ENCODE data around the gene TCEA2. TPM values are rescaled to one million over a fixed set of nuclear protein-coding genes. Genes with fewer than 3 reads are reported as not detected.

The TCEA2 gene
- 40.6 and 41.7 TPM in 2 replicates for total RNA-seq (2014; rRNA removed; shearing (Covaris generic))

DNA sequence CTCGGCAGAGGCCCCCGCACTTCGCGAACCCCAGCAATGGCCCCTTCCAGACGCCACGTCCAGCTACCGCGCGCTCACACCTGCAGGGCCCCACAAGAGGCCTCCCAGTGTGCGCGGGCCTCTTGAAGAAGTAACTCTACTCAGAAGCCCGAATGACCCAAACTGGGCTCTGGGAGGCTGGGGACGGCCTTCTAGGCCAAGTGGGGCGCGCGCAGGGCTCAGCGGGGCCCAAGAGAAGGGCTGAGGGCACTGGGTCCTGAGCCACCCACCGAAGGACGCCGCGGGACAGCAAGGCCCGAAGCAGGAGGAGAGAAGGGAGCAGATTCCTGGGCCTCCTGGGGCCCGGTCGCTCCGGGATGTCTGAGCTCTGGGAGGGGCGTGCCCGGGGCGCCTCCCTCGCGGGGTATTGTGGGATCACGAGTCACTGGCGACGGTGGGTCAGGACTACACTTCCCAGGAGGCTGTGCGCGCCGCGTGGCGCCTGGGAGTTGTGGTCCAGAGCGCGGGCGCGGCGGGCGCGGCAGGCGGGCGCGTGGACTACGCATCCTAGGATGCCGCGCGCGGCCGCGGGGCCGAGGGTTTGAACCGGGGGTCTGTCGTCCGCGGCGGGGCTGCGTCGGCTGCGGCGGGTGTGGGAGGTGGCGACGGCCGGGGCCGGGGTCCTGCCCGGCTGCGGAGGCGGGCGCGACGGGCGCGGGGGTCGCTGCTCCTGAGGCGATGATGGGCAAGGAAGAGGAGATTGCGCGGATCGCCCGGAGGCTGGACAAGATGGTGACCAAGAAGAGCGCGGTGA is at the start of gene TCEA2:
TSS of gene TCEA2 (plus strand) at position 603 of the 793 bp plus-strand sequence. CDS start at position 718, 115 bp downstream.
- DNase-seq (ENCODE audit: low spot score): peak; percentile 93

DNA sequence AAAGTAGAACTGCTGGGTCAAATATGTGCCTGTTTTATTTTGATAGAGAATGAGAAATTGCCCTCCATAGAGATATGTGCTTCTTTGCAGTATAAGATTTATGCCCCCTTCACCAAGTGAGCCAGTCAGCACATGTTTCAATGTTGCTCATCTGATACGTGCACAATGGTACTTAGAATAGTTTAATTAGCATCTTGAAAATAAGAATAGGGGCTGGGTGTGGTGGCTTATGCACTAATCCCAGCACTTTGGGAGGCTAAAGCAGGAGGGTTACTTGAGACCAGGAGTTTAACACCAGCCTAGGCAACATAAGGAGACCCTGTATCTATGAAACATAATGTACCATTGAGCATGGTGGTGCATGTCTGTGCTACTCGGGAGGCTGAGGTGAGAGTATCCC is 47.4 kb upstream of the TCEA2 start:
- no peak for DNase-seq (ENCODE audit: low spot score)

DNA sequence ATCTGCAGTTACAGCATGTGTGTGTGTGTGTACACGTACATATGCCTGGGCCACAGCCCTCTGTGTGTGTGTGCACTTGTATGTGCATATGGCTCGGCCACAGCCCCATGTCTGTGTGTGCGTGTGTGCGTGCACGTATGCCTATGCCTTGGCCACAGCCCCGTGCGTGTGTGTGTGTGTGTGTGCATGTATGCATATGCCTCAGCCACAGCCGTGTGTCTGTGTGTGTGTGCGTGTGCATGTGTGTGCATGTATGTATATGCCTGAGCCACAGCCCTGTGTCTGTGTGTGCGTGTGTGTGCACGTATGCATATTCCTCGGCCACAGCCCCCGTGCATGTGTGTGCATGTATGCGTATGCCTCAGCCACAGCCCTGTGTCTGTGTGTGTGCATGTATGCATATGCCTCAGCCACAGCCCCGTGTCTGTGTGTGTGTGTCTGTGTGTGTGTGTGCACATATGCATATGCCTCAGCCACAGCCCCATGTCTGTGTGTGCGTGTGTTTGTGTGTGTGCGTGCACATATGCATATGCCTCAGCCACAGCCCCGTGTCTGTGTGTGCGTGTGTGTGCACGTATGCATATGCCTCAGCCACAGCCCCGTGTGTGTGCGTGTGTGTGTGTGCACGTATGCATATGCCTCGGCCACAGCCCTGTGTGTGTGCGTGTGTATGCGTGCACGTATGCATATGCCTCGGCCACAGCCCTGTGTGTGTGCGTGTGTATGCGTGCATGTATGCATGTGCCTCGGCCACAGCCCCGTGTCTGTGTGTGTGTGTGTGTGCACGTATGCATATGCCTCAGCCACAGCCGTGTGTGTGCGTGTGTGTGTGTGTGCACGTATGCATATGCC is 41.6 kb upstream of the TCEA2 start:
- no peak for DNase-seq (ENCODE audit: low spot score)

DNA sequence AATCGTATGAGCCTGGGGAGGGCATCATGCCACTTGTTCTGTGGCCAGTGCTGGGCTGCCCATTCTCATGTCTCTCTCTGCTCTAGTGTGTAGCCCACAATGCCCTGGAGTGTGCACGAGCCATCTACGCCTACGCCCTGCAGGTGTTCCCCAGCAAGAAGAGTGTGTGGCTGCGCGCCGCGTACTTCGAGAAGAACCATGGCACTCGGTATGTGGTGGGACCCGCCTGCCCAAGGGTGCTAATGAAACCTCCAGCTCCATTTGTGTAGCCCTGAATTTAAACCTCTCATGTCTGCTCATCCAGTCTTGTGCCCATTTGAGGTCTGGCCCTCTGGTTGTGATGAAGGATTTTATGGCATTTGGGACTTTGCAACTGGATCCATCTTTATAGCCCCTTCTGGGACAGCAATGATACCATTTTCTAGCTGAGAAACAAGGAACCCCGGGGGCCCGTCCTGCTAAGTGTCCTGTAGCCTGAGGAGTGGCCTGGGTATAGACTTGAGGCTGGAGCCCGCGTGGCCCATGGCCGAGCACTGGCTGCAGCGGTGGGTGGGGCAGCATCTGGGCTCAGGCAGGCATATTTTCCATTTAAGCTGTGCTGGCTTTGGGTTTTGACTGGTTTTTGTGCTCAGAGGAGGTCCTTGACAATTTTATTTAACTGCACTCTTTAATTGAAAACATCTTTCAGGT is 40.2 kb upstream of the TCEA2 start:
- no peak for DNase-seq (ENCODE audit: low spot score)

DNA sequence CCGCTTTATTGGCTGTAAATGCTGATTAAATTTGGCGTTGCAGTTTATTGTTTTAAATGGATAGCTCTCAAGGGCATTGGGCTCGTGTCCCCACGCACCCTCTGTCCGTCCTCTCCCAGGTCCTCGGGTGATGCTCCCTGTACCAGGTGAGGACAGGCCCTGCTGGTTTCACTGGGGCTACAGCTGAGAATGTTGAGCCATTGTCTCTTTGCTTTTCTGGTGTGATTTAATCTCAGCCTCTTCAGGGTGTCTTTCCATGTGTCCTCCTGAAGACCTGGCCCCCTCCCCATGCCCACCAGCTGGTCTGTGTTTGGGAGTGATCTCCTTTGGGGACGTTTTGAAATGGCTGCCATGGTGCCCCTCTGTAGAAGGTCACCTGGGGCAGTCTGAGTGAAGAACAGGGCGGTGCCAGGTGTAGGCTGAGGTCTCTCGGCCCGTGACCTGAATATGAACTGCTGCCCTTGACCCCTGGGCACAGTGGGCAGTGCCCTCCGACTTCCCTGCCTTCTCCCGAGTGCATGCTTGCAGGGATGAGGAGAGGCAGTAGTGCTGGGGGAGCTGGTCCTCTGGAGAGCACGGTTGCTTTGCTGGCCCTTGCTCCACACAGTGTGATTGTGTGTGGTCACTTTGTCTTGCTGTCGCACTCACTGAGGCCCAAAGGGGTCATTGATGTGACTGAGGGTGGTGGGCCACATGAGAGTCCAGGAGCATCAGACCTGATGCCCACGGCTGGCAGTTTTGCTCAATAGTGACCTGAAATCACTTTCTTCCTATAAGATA is 39.4 kb upstream of the TCEA2 start:
- DNase-seq (ENCODE audit: low spot score): no peak

DNA sequence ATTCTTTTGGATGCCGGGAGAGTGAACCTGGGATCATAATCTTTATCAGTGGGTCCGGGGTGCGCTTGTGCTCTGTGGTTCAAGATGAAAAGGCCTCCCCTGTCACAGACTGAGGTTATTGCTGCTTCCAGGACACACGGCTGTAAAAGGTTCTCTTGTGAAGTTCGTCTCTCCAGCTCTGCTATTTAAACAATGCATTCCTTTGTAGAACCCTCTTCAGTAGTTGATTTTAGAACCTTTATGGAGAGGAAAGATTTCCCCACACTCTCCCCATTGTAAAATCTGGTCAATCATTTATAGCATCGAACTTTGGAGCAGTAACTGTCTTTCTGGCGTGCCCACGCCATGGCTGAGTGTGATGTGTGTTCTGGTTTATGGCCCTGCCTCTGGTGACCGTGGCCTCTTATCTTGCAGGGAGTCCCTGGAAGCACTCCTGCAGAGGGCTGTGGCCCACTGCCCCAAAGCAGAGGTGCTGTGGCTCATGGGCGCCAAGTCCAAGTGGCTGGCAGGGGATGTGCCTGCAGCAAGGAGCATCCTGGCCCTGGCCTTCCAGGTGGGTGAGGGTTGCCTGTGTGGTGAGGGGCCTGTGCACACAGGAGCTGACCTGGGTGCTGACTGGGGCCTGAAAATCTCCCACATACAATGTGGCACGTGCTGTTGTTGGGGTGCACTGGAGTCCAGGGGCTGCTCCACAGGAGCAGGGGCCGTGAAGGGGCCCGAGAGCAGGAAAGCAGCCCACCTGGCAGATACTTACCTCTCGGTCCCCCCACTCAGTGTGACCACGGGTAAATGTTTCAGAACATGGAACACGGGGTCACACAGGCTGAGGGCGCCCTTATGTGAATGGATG is 38.6 kb upstream of the TCEA2 start:
- DNase-seq (ENCODE audit: low spot score): no peak

DNA sequence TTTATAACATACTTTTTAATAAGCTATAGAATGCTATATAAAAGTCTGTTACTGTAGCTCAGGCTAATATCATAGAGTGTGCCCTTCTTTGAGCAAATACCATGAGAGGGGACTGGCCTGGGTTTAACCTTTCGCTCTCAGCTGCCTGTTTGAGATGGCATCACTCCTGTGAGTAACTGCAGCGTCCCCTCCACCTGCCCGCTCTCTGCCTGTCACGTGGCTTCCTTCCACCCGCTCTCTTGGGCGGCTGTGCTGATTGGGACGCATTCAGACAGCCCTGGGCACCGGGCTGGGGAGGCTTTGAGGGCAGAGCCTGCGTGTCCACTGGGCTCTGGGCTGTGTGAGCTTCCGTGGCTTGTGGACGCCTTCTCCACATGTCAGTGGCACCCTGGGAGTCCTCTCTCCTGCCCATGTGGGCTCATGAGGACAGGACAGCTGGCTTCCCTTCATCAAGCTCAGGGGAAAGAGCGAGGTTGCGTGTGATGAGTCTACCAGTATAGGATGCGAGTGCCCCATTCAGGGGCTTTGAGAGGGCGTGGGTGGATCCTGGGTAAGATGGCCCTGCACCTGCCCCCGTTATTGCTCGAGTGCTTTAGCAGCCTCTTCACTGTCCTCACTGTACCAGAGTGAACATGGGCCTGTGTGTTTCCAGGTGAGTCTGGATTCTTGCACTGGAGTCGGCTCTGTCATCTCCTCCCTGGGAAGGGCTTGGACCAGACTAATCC is 37.7 kb upstream of the TCEA2 start:
- no peak for DNase-seq (ENCODE audit: low spot score)

DNA sequence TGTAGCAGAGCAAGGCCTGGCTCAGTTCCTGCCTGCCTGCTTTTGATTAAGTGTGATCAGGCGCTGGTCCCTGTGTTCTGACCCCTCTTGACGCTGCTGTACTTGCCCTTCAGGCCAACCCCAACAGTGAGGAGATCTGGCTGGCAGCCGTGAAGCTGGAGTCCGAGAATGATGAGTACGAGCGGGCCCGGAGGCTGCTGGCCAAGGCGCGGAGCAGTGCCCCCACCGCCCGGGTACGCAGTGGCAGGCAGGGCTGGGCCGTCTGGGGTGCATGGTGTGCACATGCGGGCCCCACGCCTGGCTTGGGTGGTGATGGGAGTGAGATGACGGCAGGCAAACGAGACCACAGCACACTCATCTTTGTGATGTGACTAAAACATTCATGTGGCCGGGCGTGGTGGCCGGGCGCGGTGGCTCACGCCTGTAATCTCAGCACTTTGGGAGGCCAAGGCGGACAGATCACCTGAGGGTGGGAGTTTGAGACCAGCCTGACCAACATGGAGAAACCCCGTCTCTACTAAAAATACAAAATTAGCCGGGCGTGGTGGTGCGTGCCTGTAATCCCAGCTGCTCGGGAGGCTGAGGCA is 37.1 kb upstream of the TCEA2 start:
- DNase-seq (ENCODE audit: low spot score): no peak

DNA sequence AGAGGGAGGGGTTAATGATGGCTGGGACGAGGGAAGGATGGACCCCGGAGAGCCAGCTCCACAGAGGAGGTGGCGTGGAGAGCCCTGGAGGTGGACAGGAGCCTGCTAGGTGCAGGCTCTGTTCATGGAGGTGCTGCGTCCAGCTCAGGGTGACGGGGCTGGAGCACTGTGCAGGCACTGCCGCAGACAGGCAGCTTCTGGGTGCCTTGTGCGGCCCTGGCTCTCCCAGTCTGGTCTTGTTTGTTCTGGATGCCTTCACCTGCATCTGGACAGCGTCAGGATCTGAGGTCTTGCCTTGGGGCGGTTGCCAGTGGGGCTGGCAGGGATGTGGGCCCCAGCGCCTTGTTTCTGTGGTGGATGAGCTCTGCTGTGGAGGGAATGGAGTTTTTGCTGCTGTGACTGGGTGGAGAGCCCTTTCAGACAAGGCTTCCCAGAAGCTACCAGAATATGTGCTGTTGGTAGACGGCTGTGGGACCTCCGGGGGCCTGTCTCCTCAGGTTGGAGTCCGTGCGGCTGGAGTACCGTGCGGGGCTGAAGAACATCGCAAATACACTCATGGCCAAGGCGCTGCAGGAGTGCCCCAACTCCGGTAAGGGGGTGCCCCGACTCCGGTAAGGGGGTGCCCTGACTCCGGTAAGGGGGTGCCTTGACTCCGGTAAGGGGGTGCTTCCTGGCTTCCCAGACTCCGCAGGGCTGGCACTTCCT is 34.9 kb upstream of the TCEA2 start:
- no peak for DNase-seq (ENCODE audit: low spot score)

DNA sequence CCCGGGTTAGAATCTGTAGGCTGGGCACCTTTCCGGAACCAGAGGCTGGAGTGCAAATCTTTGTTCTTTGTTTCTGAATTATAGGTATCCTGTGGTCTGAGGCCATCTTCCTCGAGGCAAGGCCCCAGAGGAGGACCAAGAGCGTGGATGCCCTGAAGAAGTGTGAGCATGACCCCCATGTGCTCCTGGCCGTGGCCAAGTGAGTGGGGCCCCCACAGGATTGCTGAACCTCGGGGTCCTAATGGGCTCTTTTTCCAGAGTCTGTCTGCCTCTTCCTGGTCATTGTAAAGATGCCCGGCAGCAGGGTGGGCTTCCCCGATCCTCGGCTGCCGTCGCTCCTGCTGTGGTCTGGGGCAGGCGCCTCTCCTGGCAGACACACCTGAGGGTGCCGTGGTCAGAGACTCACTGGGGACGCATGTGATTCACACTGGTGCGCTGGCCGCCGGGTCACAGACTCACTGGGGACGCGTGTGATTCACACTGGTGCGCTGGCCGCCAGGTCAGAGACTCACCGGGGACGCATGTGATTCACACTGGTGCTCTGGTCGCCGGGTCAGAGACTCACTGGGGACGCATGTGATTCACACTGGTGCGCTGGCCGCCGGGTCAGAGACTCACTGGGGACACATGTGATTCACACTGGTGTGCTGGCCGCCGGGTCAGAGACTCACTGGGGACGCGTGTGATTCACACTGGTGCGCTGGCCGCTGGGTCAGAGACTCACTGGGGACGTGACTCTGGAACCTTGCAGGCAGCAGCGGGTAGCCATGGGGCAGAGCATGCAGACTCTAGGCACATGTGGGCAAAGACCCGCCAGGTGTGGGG is 33.5 kb upstream of the TCEA2 start:
- DNase-seq (ENCODE audit: low spot score): no peak

DNA sequence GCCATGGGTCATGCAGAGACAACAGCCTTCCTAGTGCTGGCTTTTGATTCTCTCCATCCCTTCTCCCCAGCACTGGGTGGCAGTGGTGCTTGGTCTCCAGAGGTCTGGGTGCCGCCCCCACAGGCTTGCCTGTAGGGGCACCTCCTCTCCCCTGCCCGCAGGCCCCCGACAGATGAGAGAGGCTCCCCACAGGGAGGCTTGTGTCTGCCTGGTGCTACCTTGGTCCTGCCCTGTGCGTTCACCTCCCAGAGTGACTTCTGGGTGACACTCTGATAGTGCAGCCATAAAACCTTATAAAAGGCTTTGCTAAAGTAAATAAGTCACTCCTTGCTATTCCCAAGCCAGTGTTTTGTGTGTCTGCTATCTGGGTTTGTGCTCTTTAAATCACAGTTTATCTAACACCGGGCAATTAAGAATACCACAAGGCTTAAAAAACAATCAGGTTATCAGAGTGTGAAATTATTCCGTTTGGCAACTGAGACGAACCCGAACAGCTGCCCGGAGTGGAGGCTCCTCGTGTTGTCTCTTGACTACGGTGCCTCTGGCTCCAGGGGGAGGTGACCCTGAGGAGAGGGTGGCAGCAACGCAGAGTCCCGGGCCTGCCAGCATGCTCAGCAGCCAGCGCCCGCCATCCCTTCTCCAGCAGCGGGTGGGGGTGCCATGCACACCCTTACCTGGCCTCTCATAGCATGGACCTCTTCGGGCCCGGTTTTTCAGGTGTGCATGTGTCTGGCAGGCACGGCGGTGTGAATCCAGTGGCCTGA is 32.4 kb upstream of the TCEA2 start:
- DNase-seq (ENCODE audit: low spot score): no peak

DNA sequence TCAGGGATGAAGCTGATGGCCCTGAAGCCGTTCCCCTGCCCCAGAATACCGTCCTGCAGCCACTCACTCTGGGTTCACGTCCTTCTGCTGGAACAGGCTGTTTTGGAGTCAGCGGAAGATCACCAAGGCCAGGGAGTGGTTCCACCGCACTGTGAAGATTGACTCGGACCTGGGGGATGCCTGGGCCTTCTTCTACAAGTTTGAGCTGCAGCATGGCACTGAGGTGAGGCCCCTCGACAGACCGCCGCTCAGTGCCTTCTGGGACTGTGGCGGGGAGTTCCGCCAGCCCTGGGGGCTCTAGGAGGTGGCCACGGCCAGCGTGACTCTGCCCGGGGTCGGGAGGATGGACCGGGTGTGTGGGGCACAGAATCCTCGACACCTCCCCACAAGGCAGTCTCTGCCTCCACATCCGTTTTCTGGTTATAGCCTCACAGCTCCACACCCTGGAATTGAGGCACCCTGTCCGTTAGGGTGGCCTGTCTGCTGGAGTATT is 31.1 kb upstream of the TCEA2 start:
- DNase-seq (ENCODE audit: low spot score): no peak

DNA sequence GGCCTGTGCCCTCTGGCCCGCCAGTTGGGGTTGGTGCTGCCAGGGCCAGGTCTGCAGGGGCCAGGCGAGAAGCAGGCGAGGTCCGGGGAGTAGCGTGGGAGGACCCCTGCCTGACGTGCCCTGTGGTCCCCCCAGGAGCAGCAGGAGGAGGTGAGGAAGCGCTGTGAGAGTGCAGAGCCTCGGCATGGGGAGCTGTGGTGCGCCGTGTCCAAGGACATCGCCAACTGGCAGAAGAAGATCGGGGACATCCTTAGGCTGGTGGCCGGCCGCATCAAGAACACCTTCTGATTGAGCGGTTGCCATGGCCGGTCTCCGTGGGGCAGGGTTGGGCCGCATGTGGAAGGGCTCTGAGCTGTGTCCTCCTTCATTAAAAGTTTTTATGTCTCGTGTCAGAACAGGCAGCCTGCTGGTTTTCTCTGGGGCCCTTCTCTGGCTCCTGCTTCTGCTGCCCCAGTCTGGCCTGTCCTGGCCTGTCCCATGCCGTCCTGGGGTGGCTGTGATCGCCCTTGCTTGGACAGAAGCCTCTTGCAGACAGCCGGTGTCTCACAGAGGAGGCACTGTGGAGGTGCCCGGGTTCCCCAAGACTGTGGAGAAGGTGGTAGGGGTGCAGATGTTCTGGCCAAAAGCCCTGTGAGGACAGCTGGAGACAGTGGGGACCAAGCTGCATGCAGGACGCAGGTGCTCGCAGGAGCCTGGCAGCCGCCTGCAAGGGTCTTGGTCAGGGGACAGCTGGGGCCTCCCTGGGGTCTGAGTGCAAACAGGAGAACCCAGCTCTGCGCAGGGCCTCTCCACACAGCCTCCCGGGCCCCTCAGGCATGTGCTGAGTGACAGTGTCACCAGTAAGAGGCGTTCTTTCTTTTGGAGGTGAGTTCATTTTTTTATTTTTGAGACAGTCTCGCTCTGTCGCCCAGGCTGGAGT is 30.0 kb upstream of the TCEA2 start:
- no peak for DNase-seq (ENCODE audit: low spot score)

DNA sequence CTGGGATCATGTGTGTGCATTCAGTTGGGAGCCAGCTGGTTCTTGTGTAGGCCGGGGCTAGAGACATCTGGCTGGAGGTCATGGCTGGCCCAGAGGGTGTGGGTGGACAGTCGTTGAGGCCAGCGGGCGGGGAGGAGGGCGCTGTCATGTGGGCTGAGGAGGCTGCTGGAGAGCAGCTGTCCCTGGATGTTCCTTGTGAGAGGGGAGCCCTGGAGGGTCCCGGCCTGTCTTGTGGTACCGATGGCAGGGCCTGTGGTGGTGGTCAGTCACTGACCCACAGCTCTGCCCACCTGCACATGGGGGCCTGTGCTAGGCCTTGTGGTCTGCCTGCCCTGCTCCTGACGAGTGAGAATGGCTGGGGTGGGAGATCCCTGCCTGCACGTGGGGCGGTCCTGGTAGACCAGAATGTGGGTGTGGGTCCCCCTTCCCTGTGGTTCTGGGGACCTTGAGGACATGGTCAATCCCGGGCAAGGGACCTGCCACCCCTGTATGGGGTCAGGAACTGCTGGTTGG is 29.0 kb upstream of the TCEA2 start:
- no peak for DNase-seq (ENCODE audit: low spot score)

DNA sequence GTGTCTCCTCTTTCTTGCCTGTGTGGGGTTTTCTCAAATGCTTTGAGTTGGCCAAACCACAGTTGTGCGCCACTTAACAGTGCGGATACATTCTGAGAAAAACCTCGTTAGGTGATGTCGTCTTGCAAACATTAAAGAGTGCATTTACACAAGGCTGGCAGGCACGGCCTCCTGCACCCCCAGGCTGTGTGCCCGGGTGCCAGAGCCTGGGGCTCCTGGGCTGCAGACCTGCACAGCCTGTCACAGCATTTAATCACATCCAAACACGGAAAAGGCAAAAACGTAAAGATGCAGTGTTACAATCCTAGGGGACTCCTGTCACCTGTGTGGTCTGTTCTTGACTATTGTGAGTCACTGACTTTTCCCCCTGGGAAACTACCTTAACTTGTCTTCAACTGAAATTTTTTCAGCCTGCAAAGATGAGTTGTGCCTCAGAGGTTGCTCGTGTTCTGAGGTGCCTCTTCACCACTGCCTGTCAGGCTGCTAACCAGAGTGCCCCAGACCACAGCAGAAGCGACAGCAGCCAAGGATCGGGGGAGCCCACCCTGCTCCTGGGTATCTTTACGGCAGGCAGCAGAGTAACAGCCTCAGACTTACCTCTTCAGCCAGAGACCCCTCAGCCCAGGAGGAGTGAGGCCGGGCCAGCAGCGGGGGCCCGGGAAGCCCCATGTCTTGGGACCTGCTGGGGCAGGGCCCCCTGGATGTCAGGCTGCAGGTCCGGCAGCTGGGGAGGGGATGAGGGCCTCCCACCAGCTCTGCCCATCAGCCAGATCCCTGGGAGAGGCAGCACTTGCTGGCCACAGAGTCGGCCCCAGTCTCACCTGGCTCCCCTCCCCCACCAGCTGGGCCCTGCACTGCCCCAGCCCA is 27.7 kb upstream of the TCEA2 start:
- no peak for DNase-seq (ENCODE audit: low spot score)
